Epithelial cell of proximal tubule (primary cell): Measurements from ENCODE around the gene MEG3. TPM values are rescaled to one million over a fixed set of nuclear protein-coding genes. Genes with fewer than 3 reads are reported as not detected.

ENCODE experiments used
- DNase-seq: peaks from one replicate; pipeline ENCODE4 v3.0.0-alpha.2; 2011; ENCODE audit warnings: low read depth
- H3K4me3 ChIP-seq: 2 replicates; pipeline ENCODE4 v1.5.1; 2011; ENCODE audit warnings: low read depth, mild to moderate bottlenecking, low read length
- CTCF ChIP-seq: conservative IDR thresholded peaks from 2 replicates; pipeline ENCODE4 v1.5.1; 2012; ENCODE audit warnings: low read depth, mild to moderate bottlenecking, low read length
- total RNA-seq: library from RNA; depleted of rRNA; stranded (reverse); fragments of >200 nt; gene quantifications from 2 replicates; pipeline ENCODE4 v1.2.3, GENCODE V29; 2015

MEG3 gene
- total RNA-seq, 1 donor from 2014 or later: 26.0 TPM

GRCh38 chr14:100804558-100805309, 21.2 kb upstream of the MEG3 start:
- H3K4me3 ChIP-seq: no peak overlapping the region
- DNase-seq: no peak
- TF ChIP-seq CTCF: no peak

GRCh38 chr14:100806386-100806785, 19.5 kb upstream of the MEG3 start:
- H3K4me3 ChIP-seq: no peak overlapping the region
- DNase-seq: no peak
- TF ChIP-seq CTCF: no peak

GRCh38 chr14:100807496-100807895, 18.4 kb upstream of the MEG3 start:
- TF ChIP-seq CTCF: no peak
- no peak for DNase-seq
- no peak overlapping the region for H3K4me3 ChIP-seq

- DNase-seq: no peak
- TF ChIP-seq CTCF: no peak
- H3K4me3 ChIP-seq: no peak overlapping the region
These were observed 17.8 kb upstream of the MEG3 start for GRCh38 chr14:100807979-100808734.

- DNase-seq: no peak
- no peak overlapping the region for H3K4me3 ChIP-seq
- TF ChIP-seq CTCF: no peak
These were observed 15.5 kb upstream of the MEG3 start for GRCh38 chr14:100810435-100810834.

GRCh38 chr14:100810861-100811461, 15.0 kb upstream of the MEG3 start:
- TF ChIP-seq CTCF: no peak
- no peak for DNase-seq
- no peak overlapping the region for H3K4me3 ChIP-seq
